Gastroesophageal sphincter (tissue), 4 donors: ENCODE results near the gene SLC27A1. TPM values are rescaled to one million over a fixed set of nuclear protein-coding genes. Genes with fewer than 3 reads are reported as not detected.

Source experiments
- ATAC-seq: fragments of 150-250 bp; one replicate; pipeline ENCODE4 v1.9.1; 2016; ENCODE audit warnings: mild to moderate bottlenecking, moderate library complexity
- H3K27ac ChIP-seq, 4 donors: fragments of 200-600 bp; sonication (generic) in 3 of 4; 1 replicate in 3 of 4; 2 replicates in 1 of 4; pipeline ENCODE4 v1.5.1; 2016 to 2019
- H3K27me3 ChIP-seq: fragments of 200-600 bp; sonication (generic); one replicate; pipeline ENCODE4 v1.5.1; 2019
- H3K36me3 ChIP-seq, 2 donors: fragments of 200-600 bp; sonication (generic); one replicate each; pipeline ENCODE4 v1.5.1; 2019; ENCODE audit warnings: control low read depth in 1 of 2
- H3K4me1 ChIP-seq, 3 donors: fragments of 200-600 bp; sonication (generic); 1 replicate in 2 of 3; 2 replicates in 1 of 3; pipeline ENCODE4 v1.5.1; 2016 to 2019; ENCODE audit warnings: control low read depth in 2 of 3
- H3K4me3 ChIP-seq, 2 donors: fragments of 200-600 bp; sonication (generic); one replicate each; pipeline ENCODE4 v1.5.1; 2019; ENCODE audit warnings: mild to moderate bottlenecking in 1 of 2, moderate library complexity in 1 of 2
- H3K9me3 ChIP-seq, 3 donors: fragments of 200-600 bp; sonication (generic); one replicate each; pipeline ENCODE4 v1.5.1; 2017 to 2019; ENCODE audit warnings: control low read depth in 2 of 3
- EP300 ChIP-seq: sonication (generic); formaldehyde crosslinking; IDR thresholded peaks from one replicate; pipeline ENCODE4 v1.6.1; 2017; ENCODE audit warnings: antibody characterized with exemption, mild to moderate bottlenecking
- POLR2A ChIP-seq, 2 donors: fragments of 450-650 bp; IDR thresholded peaks; one replicate each; pipeline ENCODE4 v1.6.1; 2017; ENCODE audit warnings: antibody characterized with exemption in 2 of 2, mild to moderate bottlenecking in 2 of 2, moderate library complexity in 1 of 2
- POLR2AphosphoS5 ChIP-seq: sonication (generic); formaldehyde crosslinking; IDR thresholded peaks from one replicate; pipeline ENCODE4 v1.6.1; 2017; ENCODE audit warnings: antibody characterized with exemption
- WGBS, 2 donors: methylation state at CpG; one replicate each; pipeline ENCODE4 v1.1.5; 2018; ENCODE audit warnings: low coverage in 1 of 2; 5-methylcytosine and 5-hydroxymethylcytosine counted together
- total RNA-seq, 4 donors: library from RNA; depleted of rRNA; stranded (reverse); fragments of >200 nt; gene quantifications; one replicate each; pipeline ENCODE4 v1.1.0, GENCODE V29; 2016
- TF ChIP-seq, protein P1 (sequence below), 4 experiments: fragments of 200-600 bp in 2 of 4; fragments of 450-650 bp in 2 of 4; sonication (generic) in 1 of 4; IDR thresholded peaks; one replicate each; pipeline ENCODE4 v1.5.1; 2017 to 2019; ENCODE audit warnings: antibody characterized with exemption in 4 of 4, mild to moderate bottlenecking in 2 of 4, moderate library complexity in 2 of 4

Gene SLC27A1
- total RNA-seq, 4 donors from 2014 or later, result 17.1 to 21.3 (median 19.6) TPM

DNA sequence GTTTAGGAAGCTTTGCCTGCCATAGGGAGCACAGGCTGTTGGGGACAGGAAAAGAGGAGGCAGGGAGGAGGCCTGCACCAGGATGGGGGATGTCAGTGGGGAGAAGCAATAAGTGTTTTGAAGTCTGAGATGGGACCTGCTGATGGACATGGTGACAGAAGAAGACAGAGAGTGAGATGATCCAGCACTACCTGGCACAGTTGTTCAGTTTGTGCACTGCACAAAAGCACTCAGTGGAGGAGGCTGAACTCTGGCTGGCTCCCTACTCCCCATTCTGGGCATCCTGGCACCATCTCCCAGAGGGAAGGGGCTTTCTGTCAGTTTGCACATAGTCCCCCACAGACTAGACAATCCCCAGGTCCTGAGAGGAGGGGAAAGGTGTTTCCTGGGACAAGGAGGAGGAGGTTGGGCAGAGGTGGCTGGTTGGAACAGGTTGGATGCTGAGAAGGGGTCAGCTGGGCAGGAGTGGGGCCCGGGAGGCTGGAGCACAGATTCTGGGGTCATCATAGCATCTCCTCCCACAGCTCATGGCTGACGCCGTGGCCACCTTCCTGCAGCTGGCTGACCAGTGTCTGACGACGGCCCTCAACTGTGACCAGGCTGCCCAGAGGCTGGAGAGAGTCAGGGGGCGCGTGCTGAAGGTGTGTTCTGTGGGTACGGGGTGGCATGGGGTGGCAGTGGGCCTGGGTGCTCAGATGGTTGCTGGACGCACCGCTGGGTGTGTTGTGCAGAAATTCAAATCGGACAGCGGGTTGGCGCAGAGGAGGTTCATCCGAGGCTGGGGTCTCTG, 72.7 kb downstream of the SLC27A1 start:
- H3K4me1 ChIP-seq, result peaks cover 3 to 18% (median 8%) of the 10 kb centered on the region in 3 donors
- H3K27ac ChIP-seq, result no peak overlapping the region
- no peak overlapping the region for H3K4me3 ChIP-seq
- no peaks in the 10 kb centered on the region for H3K36me3 ChIP-seq
- no peaks in the 10 kb centered on the region for H3K27me3 ChIP-seq
- ATAC-seq, result no peak
- H3K9me3 ChIP-seq, result no peaks in the 10 kb centered on the region
- TF ChIP-seq POLR2AphosphoS5 (no peak), POLR2A (IDR thresholded peaks at IDR 0.05) (no peak), EP300 (no peak)
- TF ChIP-seq, protein P1, sequence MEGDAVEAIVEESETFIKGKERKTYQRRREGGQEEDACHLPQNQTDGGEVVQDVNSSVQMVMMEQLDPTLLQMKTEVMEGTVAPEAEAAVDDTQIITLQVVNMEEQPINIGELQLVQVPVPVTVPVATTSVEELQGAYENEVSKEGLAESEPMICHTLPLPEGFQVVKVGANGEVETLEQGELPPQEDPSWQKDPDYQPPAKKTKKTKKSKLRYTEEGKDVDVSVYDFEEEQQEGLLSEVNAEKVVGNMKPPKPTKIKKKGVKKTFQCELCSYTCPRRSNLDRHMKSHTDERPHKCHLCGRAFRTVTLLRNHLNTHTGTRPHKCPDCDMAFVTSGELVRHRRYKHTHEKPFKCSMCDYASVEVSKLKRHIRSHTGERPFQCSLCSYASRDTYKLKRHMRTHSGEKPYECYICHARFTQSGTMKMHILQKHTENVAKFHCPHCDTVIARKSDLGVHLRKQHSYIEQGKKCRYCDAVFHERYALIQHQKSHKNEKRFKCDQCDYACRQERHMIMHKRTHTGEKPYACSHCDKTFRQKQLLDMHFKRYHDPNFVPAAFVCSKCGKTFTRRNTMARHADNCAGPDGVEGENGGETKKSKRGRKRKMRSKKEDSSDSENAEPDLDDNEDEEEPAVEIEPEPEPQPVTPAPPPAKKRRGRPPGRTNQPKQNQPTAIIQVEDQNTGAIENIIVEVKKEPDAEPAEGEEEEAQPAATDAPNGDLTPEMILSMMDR (IDR thresholded peaks at IDR 0.05), result no peak
- WGBS, 2 donors, result 72% methylated on average over 5 of the region's 14 CpGs; no CpG with 5 or more reads in 1 of the 2 donors

DNA sequence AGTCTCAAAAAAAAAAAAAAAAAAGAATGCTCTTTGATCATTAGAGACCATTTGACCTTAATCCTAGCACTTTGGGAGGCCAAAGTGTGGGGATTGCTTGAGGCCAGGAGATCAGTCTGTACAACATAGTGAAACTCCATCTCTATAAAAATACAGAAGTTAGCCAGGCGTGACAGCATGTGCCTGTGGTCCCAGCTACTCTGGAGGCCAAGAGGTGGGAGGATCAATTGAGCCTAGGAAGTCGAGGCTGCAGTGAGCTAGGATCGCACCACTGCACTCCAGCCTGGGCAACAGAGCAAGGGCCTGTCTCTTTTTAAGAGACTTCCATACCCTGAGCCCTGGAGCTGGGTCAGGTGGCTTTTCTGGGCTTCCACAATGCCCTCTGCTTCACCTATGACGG, 73.7 kb downstream of the SLC27A1 start:
- Histone ChIP-seq H3K4me1 (peaks cover under 1 to 10% (median 6%) of the 10 kb centered on the region in 3 donors), H3K36me3 (no peaks in the 10 kb centered on the region), H3K27me3 (no peaks in the 10 kb centered on the region), H3K4me3 (no peak overlapping the region), H3K9me3 (no peaks in the 10 kb centered on the region), H3K27ac (no peak overlapping the region)
- TF ChIP-seq POLR2A (IDR thresholded peaks at IDR 0.05), result no peak
- no peak for TF ChIP-seq POLR2AphosphoS5
- TF ChIP-seq, protein P1 (IDR thresholded peaks at IDR 0.05), result no peak
- TF ChIP-seq EP300, result no peak
- 47 to 87% methylated on average over 3 to 4 of the region's 4 CpGs for WGBS, 2 donors
- ATAC-seq, result no peak

GRCh38 chr19:17544418-17544817, 74.1 kb downstream of the SLC27A1 start:
- TF ChIP-seq EP300 (no peak), POLR2A (IDR thresholded peaks at IDR 0.05) (no peak), POLR2AphosphoS5 (no peak)
- TF ChIP-seq, protein P1 (IDR thresholded peaks at IDR 0.05), result no peak
- no peaks in the 10 kb centered on the region for H3K9me3 ChIP-seq
- no peaks in the 10 kb centered on the region for H3K27me3 ChIP-seq
- no peaks in the 10 kb centered on the region for H3K36me3 ChIP-seq
- peaks cover 0 to 6% (median 2%) of the 10 kb centered on the region in 3 donors for H3K4me1 ChIP-seq
- no peak overlapping the region for H3K27ac ChIP-seq
- no peak overlapping the region for H3K4me3 ChIP-seq
- WGBS, 2 donors, result 94% methylated on average over 3 of the region's 4 CpGs; no CpG with 5 or more reads in 1 of the 2 donors
- ATAC-seq, result no peak

DNA sequence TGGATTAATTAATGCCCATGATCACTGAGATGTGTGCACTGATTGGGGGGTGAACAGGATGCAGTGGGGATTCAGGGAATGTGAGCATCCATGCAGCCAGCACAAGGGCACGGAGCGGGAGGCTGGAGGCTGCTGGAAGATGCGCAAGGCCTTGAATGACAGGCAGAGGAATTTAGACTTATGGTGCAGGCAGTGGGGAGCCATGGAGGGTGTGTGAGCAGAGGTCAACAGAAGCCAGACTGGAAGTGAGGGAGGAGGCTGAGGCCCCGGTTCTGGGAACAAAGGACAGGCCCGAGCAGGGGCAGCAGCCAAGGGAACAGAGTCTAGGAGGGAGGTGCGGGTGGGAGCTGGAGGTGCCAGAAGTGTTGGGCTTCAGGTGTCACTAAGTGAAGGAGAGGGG, 77.8 kb downstream of the SLC27A1 start:
- 54 to 100% methylated on average over 1 to 3 of the region's 6 CpGs for WGBS, 2 donors
- no peak for ATAC-seq
- Histone ChIP-seq H3K9me3 (no peaks in the 10 kb centered on the region), H3K27me3 (no peaks in the 10 kb centered on the region), H3K4me1 (peaks cover 0 to under 1% (median 0%) of the 10 kb centered on the region in 3 donors), H3K27ac (no peak overlapping the region), H3K4me3 (no peak overlapping the region), H3K36me3 (no peaks in the 10 kb centered on the region)
- TF ChIP-seq, protein P1 (IDR thresholded peaks at IDR 0.05), result no peak

- H3K36me3 ChIP-seq, result no peaks in the 10 kb centered on the region
- WGBS, 2 donors, result 69 to 87% methylated on average over 3 to 4 of the region's 5 CpGs
- TF ChIP-seq EP300 (no peak), POLR2AphosphoS5 (no peak), POLR2A (IDR thresholded peaks at IDR 0.05) (no peak)
- TF ChIP-seq, protein P1 (IDR thresholded peaks at IDR 0.05), result no peak
- no peaks in the 10 kb centered on the region for H3K27me3 ChIP-seq
- H3K4me1 ChIP-seq, result peaks cover 0 to 11% (median 0%) of the 10 kb centered on the region in 3 donors
- H3K27ac ChIP-seq, result no peak overlapping the region
- no peaks in the 10 kb centered on the region for H3K9me3 ChIP-seq
- ATAC-seq, result no peak
- H3K4me3 ChIP-seq, result no peak overlapping the region
Measured at GRCh38 chr19:17549085-17549740, 78.9 kb downstream of the SLC27A1 start.
